ENCODE results near the gene ARSA. TPM values are rescaled to one million over a fixed set of nuclear protein-coding genes. Genes with fewer than 3 reads are reported as not detected.

ARSA gene
- total and polyA plus RNA-seq, 7 donors = 10.8 to 56.9 (median 24.8) TPM

GRCh38 chr22:50613291-50613981, 14.5 kb downstream of the ARSA start:
- TF ChIP-seq POLR2A (IDR thresholded peaks at IDR 0.05) = peak in 1 of 2 donors; percentile 16
- no peak for TF ChIP-seq POLR2AphosphoS5 (IDR thresholded peaks at IDR 0.05)
- H3K9me3 ChIP-seq = no peaks in the 10 kb centered on the region
- no peak overlapping the region for H3K27ac ChIP-seq
- no peak overlapping the region for H3K4me3 ChIP-seq
- DNase-seq = no peak
- H3K4me1 ChIP-seq = no peaks in the 10 kb centered on the region
- intact Hi-C loops (cut with DNase I) = no loop called here
- WGBS, 2 donors = 21 to 65% methylated on average over 22 of the region's 22 CpGs
- no peaks in the 10 kb centered on the region for H3K36me3 ChIP-seq
- peaks cover 3 to 74% (median 26%) of the 10 kb centered on the region in 3 donors for H3K27me3 ChIP-seq

GRCh38 chr22:50612528-50613221, 15.3 kb downstream of the ARSA start:
- Histone ChIP-seq H3K9me3 (no peaks in the 10 kb centered on the region), H3K27ac (no peak overlapping the region), H3K4me1 (no peaks in the 10 kb centered on the region), H3K36me3 (no peaks in the 10 kb centered on the region), H3K4me3 (no peak overlapping the region), H3K27me3 (peaks cover 3 to 67% (median 26%) of the 10 kb centered on the region in 3 donors)
- DNase-seq = no peak
- TF ChIP-seq POLR2AphosphoS5 (IDR thresholded peaks at IDR 0.05) (no peak), POLR2A (IDR thresholded peaks at IDR 0.05) (no peak)
- 18 to 31% methylated on average over 31 of the region's 31 CpGs for WGBS, 2 donors
- intact Hi-C loops (cut with DNase I) = no loop called here

GRCh38 chr22:50612168-50612527, 15.8 kb downstream of the ARSA start:
- H3K27me3 ChIP-seq = peaks cover 3 to 70% (median 27%) of the 10 kb centered on the region in 3 donors
- H3K9me3 ChIP-seq = no peaks in the 10 kb centered on the region
- no peaks in the 10 kb centered on the region for H3K36me3 ChIP-seq
- intact Hi-C loops (cut with DNase I) = no loop called here
- no peak overlapping the region for H3K27ac ChIP-seq
- TF ChIP-seq EP300 (IDR thresholded peaks at IDR 0.05) = no peak
- TF ChIP-seq POLR2A (IDR thresholded peaks at IDR 0.05) = no peak
- no peak for TF ChIP-seq POLR2AphosphoS5 (IDR thresholded peaks at IDR 0.05)
- no peak for TF ChIP-seq CTCF (IDR thresholded peaks at IDR 0.05)
- H3K4me1 ChIP-seq = no peaks in the 10 kb centered on the region
- WGBS, 2 donors = 32 to 53% methylated on average over 6 of the region's 6 CpGs
- no peak overlapping the region for H3K4me3 ChIP-seq
- DNase-seq = no peak

- intact Hi-C loops (cut with DNase I) = no loop called here
- DNase-seq = no peak
- no peak overlapping the region for H3K4me3 ChIP-seq
- no peaks in the 10 kb centered on the region for H3K4me1 ChIP-seq
- H3K27ac ChIP-seq = no peak overlapping the region
- TF ChIP-seq POLR2AphosphoS5 (IDR thresholded peaks at IDR 0.05) = no peak
- TF ChIP-seq CTCF (IDR thresholded peaks at IDR 0.05) = no peak
- TF ChIP-seq POLR2A (IDR thresholded peaks at IDR 0.05) = no peak
- no peak for TF ChIP-seq EP300 (IDR thresholded peaks at IDR 0.05)
- no peaks in the 10 kb centered on the region for H3K36me3 ChIP-seq
- H3K9me3 ChIP-seq = no peaks in the 10 kb centered on the region
- peaks cover 3 to 76% (median 34%) of the 10 kb centered on the region in 3 donors for H3K27me3 ChIP-seq
- 92% methylated on average over 26 of the region's 26 CpGs for WGBS, 2 donors
Measured at GRCh38 chr22:50611341-50612060, 16.5 kb downstream of the ARSA start.

- H3K36me3 ChIP-seq = no peaks in the 10 kb centered on the region
- H3K27me3 ChIP-seq = peaks cover 3 to 85% (median 40%) of the 10 kb centered on the region in 3 donors
- H3K27ac ChIP-seq = no peak overlapping the region
- intact Hi-C loops (cut with DNase I) = no loop called here
- DNase-seq = no peak
- WGBS, 2 donors = 71 to 86% methylated on average over 17 of the region's 17 CpGs
- no peaks in the 10 kb centered on the region for H3K9me3 ChIP-seq
- no peak for TF ChIP-seq POLR2A (IDR thresholded peaks at IDR 0.05)
- TF ChIP-seq EP300 (IDR thresholded peaks at IDR 0.05) = no peak
- no peak for TF ChIP-seq CTCF (IDR thresholded peaks at IDR 0.05)
- no peak for TF ChIP-seq POLR2AphosphoS5 (IDR thresholded peaks at IDR 0.05)
- H3K4me3 ChIP-seq = no peak overlapping the region
- no peaks in the 10 kb centered on the region for H3K4me1 ChIP-seq
Measured at GRCh38 chr22:50610581-50610980, 17.4 kb downstream of the ARSA start.

All from sigmoid colon (tissue), 7 donors.